Fibroblast of skin of back (primary cell): ENCODE results near the gene NAMPT.
"Not testable (repeated sequence)": the region's sequence is repeated elsewhere in the genome, so short reads cannot be mapped to it uniquely, and the experiment has no call there.

Experiments used
- DNase-seq: peaks from one replicate; pipeline ENCODE4 v3.0.0-alpha.2; 2013

NAMPT gene

GRCh38 chr7:106298631-106299030 is 13.8 kb upstream of the NAMPT start:
- not testable (repeated sequence) for DNase-seq

- not testable (repeated sequence) for DNase-seq
Measured at GRCh38 chr7:106298155-106298554, 13.4 kb upstream of the NAMPT start.

GRCh38 chr7:106294334-106294733 is 9.6 kb upstream of the NAMPT start:
- no peak for DNase-seq

GRCh38 chr7:106291247-106291646 is 6.5 kb upstream of the NAMPT start:
- DNase-seq, result no peak

GRCh38 chr7:106290319-106290718 is 5.5 kb upstream of the NAMPT start:
- DNase-seq, result no peak

- no peak for DNase-seq
Measured at GRCh38 chr7:106289848-106290247, 5.1 kb upstream of the NAMPT start.

GRCh38 chr7:106288263-106288662 is 3.5 kb upstream of the NAMPT start:
- no peak for DNase-seq

GRCh38 chr7:106287786-106288185 is 3.0 kb upstream of the NAMPT start:
- no peak for DNase-seq

GRCh38 chr7:106285855-106286492 is 1.2 kb upstream of the NAMPT start:
- DNase-seq, result no peak

- peak; percentile 96 for DNase-seq
Measured at GRCh38 chr7:106285051-106285854, 470 bp upstream of the NAMPT start.

GRCh38 chr7:106283831-106284713 is 711 bp downstream of the NAMPT start:
- DNase-seq, result peak; percentile 37

GRCh38 chr7:106283501-106283830 is 1.3 kb downstream of the NAMPT start:
- DNase-seq, result no peak

GRCh38 chr7:106282852-106283251 is 1.9 kb downstream of the NAMPT start:
- DNase-seq, result no peak

- DNase-seq, result no peak
Measured at GRCh38 chr7:106282390-106282789, 2.4 kb downstream of the NAMPT start.

GRCh38 chr7:106281585-106282318 is 3.0 kb downstream of the NAMPT start:
- no peak for DNase-seq

- no peak for DNase-seq
Measured at GRCh38 chr7:106281127-106281526, 3.7 kb downstream of the NAMPT start.

GRCh38 chr7:106279425-106280197 is 5.2 kb downstream of the NAMPT start:
- DNase-seq, result no peak

GRCh38 chr7:106278695-106279094 is 6.1 kb downstream of the NAMPT start:
- no peak for DNase-seq

- no peak for DNase-seq
Measured at GRCh38 chr7:106277976-106278375, 6.8 kb downstream of the NAMPT start.

- no peak for DNase-seq
Measured at GRCh38 chr7:106276513-106276912, 8.3 kb downstream of the NAMPT start.

GRCh38 chr7:106273009-106273668 is 11.6 kb downstream of the NAMPT start:
- DNase-seq, result no peak
